Endothelial cell of umbilical vein (primary cell): ENCODE measurements around the gene SGMS2. TPM values are rescaled to one million over a fixed set of nuclear protein-coding genes. Genes with fewer than 3 reads are reported as not detected.

Experiments used
- BruUV-seq: library from RNA; stranded (reverse); fragments of 400-500 nt; replicated peaks from 2 replicates; lab custom pipeline; 2021; lab: Mats Ljungman, UMichigan
- CTCF ChIA-PET: fragments of 300-600, 350-600 bp; sonication (Branson Sonifier 250); formaldehyde crosslinking; loops from one replicate; lab custom pipeline; 2021; ENCODE audit warnings: antibody characterized with exemption, inconsistent platforms; lab: Charles Lee
- POLR2A ChIA-PET: fragments of 300-600, 350-600 bp; sonication (Branson Sonifier 250); formaldehyde crosslinking; loops from one replicate; lab custom pipeline; 2021; ENCODE audit warnings: antibody characterized with exemption, inconsistent platforms; lab: Charles Lee
- DNase-seq: peaks from one replicate; pipeline ENCODE4 v3.0.0-alpha.2; 2011; ENCODE audit warnings: low read depth, low spot score
- FAIRE-seq: peaks from 2 replicates; lab custom pipeline; 2011; peaks lifted over from hg19 to GRCh38; lab: Jason Lieb, UNC
- H2AFZ ChIP-seq: 2 replicates; pipeline ENCODE4 v1.6.0; 2012; ENCODE audit warnings: low read depth, low read length, control low read depth, inconsistent platforms
- H3K27ac ChIP-seq: 2 replicates; pipeline ENCODE4 v1.5.1; 2011; ENCODE audit warnings: low read depth, mild to moderate bottlenecking, control low read depth, low read length, moderate library complexity; ENCODE audit not compliant: insufficient read depth
- H3K27me3 ChIP-seq, 2 experiments: 2 replicates each; pipeline versions ENCODE4 v1.6.0 to v1.6.1; 2011; ENCODE audit warnings: low read length in 2 of 2, mixed read lengths in 1 of 2; ENCODE audit not compliant: control insufficient read depth in 2 of 2, insufficient read depth in 2 of 2
- H3K36me3 ChIP-seq, 2 experiments: 2 replicates in 1 of 2; 3 replicates in 1 of 2; pipeline ENCODE4 v1.5.1; 2011; ENCODE audit warnings: low read length in 2 of 2, mild to moderate bottlenecking in 1 of 2, moderate library complexity in 1 of 2; ENCODE audit not compliant: control insufficient read depth in 2 of 2, insufficient read depth in 2 of 2; ENCODE audit errors: extremely low read depth in 1 of 2
- H3K4me1 ChIP-seq: 3 replicates; pipeline ENCODE4 v1.5.1; 2011; ENCODE audit warnings: mild to moderate bottlenecking, low read length; ENCODE audit not compliant: control insufficient read depth, insufficient read depth; ENCODE audit errors: extremely low read depth
- H3K4me2 ChIP-seq: 2 replicates; pipeline ENCODE4 v1.6.1; 2011; ENCODE audit warnings: low read length, control low read depth, mixed read lengths; ENCODE audit not compliant: insufficient read depth
- H3K4me3 ChIP-seq, 3 experiments: fragments of 200-600 bp in 1 of 3; sonication (generic), shearing (Covaris generic) in 1 of 3; replicated peaks in 1 of 3; 2 replicates each; pipeline ENCODE4 v1.5.1; 2011 to 2016; ENCODE audit warnings: control low read depth in 3 of 3, low read length in 3 of 3, mild to moderate bottlenecking in 2 of 3, inconsistent platforms in 1 of 3, low read depth in 1 of 3, moderate library complexity in 1 of 3; ENCODE audit not compliant: insufficient read depth in 1 of 3
- H3K79me2 ChIP-seq: 2 replicates; pipeline ENCODE4 v1.6.0; 2012; ENCODE audit warnings: low read length, inconsistent platforms; ENCODE audit not compliant: control insufficient read depth, insufficient read depth
- H3K9ac ChIP-seq: replicated peaks from 2 replicates; pipeline ENCODE3; 2011; ENCODE audit warnings: low read length, control low read depth; ENCODE audit not compliant: insufficient read depth; ENCODE audit errors: extremely low read depth
- H3K9me1 ChIP-seq: replicated peaks from 3 replicates; pipeline ENCODE4 v1.6.0; 2011; ENCODE audit warnings: mild to moderate bottlenecking, low read length; ENCODE audit not compliant: control insufficient read depth, insufficient read depth; ENCODE audit errors: extremely low read depth
- H3K9me3 ChIP-seq: replicated peaks from 2 replicates; pipeline ENCODE4 v1.5.1; 2012; ENCODE audit warnings: low read length, inconsistent platforms; ENCODE audit not compliant: control insufficient read depth, insufficient read depth
- H4K20me1 ChIP-seq: replicated peaks from 2 replicates; pipeline ENCODE3; 2011; ENCODE audit warnings: mild to moderate bottlenecking, low read length; ENCODE audit not compliant: control insufficient read depth, insufficient read depth; ENCODE audit errors: extremely low read depth
- EZH2 ChIP-seq: IDR thresholded peaks from 2 replicates; pipeline ENCODE4 v1.6.1; 2012; ENCODE audit warnings: borderline replicate concordance, low read depth, mild to moderate bottlenecking, moderate library complexity, low read length, inconsistent platforms; ENCODE audit not compliant: severe bottlenecking
- FOS ChIP-seq: IDR thresholded peaks from 2 replicates; pipeline ENCODE4 v1.6.1; 2011; ENCODE audit warnings: mild to moderate bottlenecking, low read length, moderate library complexity, borderline replicate concordance; ENCODE audit not compliant: insufficient read depth
- GATA2 ChIP-seq: IDR thresholded peaks from 2 replicates; pipeline ENCODE4 v1.7.0; 2011; ENCODE audit warnings: low read depth, mild to moderate bottlenecking, moderate library complexity, mixed read lengths, low read length; ENCODE audit not compliant: insufficient read length, insufficient read depth
- JUN ChIP-seq: IDR thresholded peaks from 2 replicates; pipeline ENCODE4 v1.6.1; 2011; ENCODE audit warnings: borderline replicate concordance, low read depth; ENCODE audit not compliant: insufficient read length, insufficient read depth
- POLR2A ChIP-seq: IDR thresholded peaks from 2 replicates; pipeline ENCODE4 v1.6.1; 2012; ENCODE audit warnings: low read depth, mild to moderate bottlenecking, control low read depth, low read length
- dilution Hi-C: fragments of 300-500 bp; cut with MboI; formaldehyde crosslinking; loops from one replicate; pipeline ENCODE4 v1.15.0; 2019; ENCODE audit warnings: low sequenced_read_pairs; ENCODE audit not compliant: extremely low pct_ligation_motif_present
- intact Hi-C: fragments of 100-400 bp; cut with micrococcal nuclease; formaldehyde crosslinking; loops from one replicate; pipeline ENCODE4 v1.10.0; 2022
- polyA plus RNA-seq, 4 experiments: library from polyadenylated mRNA; depleted of rRNA in 3 of 4; stranded (reverse) in 3 of 4; unstranded in 1 of 4; fragments of >200 nt; gene quantifications; 2 replicates each; pipeline versions ENCODE4 v1.2.1 to v1.2.3, GENCODE V29; 2011 to 2012; ENCODE audit warnings: missing spikeins in 1 of 4
- total RNA-seq: library from RNA; stranded (reverse); gene quantifications from 2 replicates; pipeline ENCODE4 v1.2.3, GENCODE V29; 2021
- TF ChIP-seq, protein P1 (sequence below): IDR thresholded peaks from 2 replicates; pipeline ENCODE4 v1.6.1; 2011; ENCODE audit not compliant: insufficient read depth, insufficient read length
- TF ChIP-seq, protein P2 (sequence below), 2 donors: IDR thresholded peaks; 1 replicate in 1 of 2; 2 replicates in 1 of 2; pipeline ENCODE4 v1.5.1; 2011; ENCODE audit warnings: low read length in 2 of 2, mild to moderate bottlenecking in 2 of 2, moderate library complexity in 2 of 2, control low read depth in 1 of 2, inconsistent platforms in 1 of 2, low read depth in 1 of 2; ENCODE audit not compliant: insufficient read depth in 1 of 2; ENCODE audit errors: extremely low read depth in 1 of 2

The SGMS2 gene
- total and polyA plus RNA-seq, 2 donors (not counting 3 experiments of a cell fraction or from before 2014, with no cell fraction given): 33.0 to 33.2 TPM

DNA sequence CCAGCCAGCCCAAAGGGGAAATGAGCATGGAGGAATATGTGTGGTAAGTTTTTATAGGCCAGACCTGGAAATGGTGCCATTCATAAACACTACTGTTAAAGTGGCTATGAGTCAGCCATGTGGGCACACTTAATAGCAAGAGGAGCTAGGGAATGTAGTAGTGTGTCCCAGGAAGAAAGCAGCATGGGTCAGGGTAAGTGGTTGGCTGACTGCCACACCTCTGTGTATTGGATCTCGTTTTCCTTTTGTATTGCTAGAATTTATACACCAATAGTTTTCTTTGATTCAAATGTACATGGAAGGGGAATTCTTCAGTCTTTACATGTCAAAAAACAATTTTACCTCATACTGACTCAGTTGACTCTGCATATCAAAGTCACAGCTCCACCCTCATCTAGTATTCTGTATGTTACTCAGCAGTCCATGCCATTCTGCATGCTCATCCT is 22.9 kb upstream of the SGMS2 start:
- no peak for FAIRE-seq
- H3K79me2 ChIP-seq: no peaks in the 10 kb centered on the region
- BruUV-seq: no TSS peak
- CTCF ChIA-PET: no interaction called here
- H4K20me1 ChIP-seq: no peaks in the 10 kb centered on the region
- no peak overlapping the region for H3K4me2 ChIP-seq
- dilution Hi-C loops: no loop called here
- no peak overlapping the region for H3K27ac ChIP-seq
- no peaks in the 10 kb centered on the region for H3K36me3 ChIP-seq
- DNase-seq: no peak
- H3K9me3 ChIP-seq: no peaks in the 10 kb centered on the region
- intact Hi-C loops: no loop called here
- TF ChIP-seq GATA2: no peak
- no peak for TF ChIP-seq FOS
- TF ChIP-seq EZH2: no peak
- TF ChIP-seq JUN: no peak
- TF ChIP-seq, protein P1, sequence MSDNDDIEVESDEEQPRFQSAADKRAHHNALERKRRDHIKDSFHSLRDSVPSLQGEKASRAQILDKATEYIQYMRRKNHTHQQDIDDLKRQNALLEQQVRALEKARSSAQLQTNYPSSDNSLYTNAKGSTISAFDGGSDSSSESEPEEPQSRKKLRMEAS: no peak
- no peak for TF ChIP-seq POLR2A
- TF ChIP-seq, protein P2, sequence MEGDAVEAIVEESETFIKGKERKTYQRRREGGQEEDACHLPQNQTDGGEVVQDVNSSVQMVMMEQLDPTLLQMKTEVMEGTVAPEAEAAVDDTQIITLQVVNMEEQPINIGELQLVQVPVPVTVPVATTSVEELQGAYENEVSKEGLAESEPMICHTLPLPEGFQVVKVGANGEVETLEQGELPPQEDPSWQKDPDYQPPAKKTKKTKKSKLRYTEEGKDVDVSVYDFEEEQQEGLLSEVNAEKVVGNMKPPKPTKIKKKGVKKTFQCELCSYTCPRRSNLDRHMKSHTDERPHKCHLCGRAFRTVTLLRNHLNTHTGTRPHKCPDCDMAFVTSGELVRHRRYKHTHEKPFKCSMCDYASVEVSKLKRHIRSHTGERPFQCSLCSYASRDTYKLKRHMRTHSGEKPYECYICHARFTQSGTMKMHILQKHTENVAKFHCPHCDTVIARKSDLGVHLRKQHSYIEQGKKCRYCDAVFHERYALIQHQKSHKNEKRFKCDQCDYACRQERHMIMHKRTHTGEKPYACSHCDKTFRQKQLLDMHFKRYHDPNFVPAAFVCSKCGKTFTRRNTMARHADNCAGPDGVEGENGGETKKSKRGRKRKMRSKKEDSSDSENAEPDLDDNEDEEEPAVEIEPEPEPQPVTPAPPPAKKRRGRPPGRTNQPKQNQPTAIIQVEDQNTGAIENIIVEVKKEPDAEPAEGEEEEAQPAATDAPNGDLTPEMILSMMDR (IDR thresholded peaks at IDR 0.05; ENCODE audit: extremely low read depth in 1 of 2, insufficient read depth in 1 of 2, low read depth in 1 of 2, low read length in 2 of 2): no peak
- H3K9ac ChIP-seq: no peak overlapping the region
- POLR2A ChIA-PET: no interaction called here
- H3K4me3 ChIP-seq: no peak overlapping the region
- H3K9me1 ChIP-seq: no peaks in the 10 kb centered on the region
- H3K27me3 ChIP-seq: no peaks in the 10 kb centered on the region
- H3K4me1 ChIP-seq: peaks cover 4% of the 10 kb centered on the region
- no peak overlapping the region for H2AFZ ChIP-seq
